Germinal center (tissue), 1 donor: ENCODE data around the gene OR52E5.

ENCODE experiments used
- DNase-seq: peaks from one replicate; pipeline ENCODE4 v3.0.0; 2012; ENCODE audit warnings: mixed read lengths, low spot score

The OR52E5 gene

GRCh38 chr11:5892908-5893307, at the start of gene OR52E5:
Gene OR52E5, plus strand, starts transcription at chr11:5893208. Its CDS starts 7,569 bp downstream, at chr11:5900777.
- DNase-seq, result no peak

DNA sequence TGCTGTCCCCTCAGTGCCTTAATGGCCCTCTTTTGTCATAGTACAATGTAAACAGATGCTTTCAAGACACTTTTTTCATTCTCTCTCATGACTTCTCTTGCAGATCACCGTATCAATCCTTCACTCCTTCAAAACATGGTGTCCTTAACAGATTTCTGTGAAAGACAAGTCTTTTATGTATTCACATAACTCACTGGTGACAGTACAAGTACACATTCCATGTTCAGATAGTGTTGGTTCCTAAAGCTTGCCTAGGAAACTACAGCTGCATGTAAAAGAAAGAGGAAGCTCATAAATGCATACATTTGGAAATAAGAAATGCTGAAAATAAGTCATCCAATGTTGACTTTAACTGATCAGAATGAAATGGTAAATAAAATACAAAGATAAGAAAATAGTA, 46.3 kb upstream of the OR52E5 start:
- no peak for DNase-seq

- no peak for DNase-seq
Observed at GRCh38 chr11:5847711-5848110, 45.3 kb upstream of the OR52E5 start.

- DNase-seq, result no peak
Observed at GRCh38 chr11:5851002-5851401, 42.0 kb upstream of the OR52E5 start.

DNA sequence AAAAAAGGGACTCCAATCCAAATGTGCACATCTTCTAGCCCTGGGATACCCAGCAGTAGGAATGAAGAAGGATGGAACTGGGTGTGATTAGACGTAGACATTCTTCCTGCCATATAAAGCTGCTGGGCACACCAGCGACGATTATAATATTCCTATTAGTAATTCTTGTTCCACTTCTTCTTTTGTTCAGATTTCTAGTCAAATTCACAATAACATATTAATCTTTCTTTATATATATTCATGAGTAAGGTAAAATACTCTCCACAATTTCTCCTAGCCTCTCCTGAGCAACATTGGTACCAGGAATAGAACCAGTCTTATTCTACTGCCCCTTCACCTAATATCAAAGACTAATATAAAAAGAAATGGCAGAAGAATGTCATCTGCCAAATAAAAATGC, 35.4 kb upstream of the OR52E5 start, which contains the start of gene OR52E8:
Gene OR52E8, minus strand, starts transcription at position 101 of the 400 bp plus-strand sequence. Its CDS starts 0 bp downstream, at position 101.
- no peak for DNase-seq

DNA sequence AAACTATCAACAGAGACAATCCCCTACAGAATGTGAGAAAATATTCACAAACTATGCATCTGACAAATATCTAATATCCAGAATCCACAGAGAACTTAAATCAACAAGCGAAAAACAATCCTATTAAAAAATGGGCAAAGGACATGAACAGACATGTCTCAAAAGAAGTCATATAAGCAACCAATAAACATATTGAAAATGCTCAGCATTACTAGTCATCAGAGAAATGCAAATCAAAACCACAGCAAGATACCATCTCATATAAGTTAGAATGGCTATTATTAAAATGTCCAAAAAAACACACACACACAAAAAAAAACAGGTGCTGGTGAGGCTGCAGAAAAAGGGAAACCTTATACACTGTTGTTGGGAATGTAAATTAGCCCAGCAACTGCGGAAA, 27.2 kb upstream of the OR52E5 start:
- DNase-seq, result no peak

DNA sequence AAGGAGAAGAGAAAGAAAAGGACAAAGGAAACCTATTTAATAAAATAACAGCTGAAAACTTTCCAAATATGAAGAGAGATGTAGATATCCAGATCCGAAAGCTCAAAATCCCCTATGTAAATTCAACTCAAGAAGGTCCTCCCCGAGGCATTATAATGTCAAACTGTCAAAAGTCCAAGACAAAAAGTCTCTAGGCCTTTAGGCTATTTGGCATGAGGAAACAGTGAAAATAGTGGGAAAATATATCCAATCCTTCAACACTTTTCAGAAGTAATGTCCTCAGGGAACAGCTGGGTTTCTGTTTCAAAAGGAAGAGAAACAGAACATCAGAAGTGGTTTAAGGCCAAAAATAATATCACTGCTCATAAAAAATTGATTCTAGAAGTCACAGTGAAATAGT, 14.4 kb upstream of the OR52E5 start:
- no peak for DNase-seq

DNA sequence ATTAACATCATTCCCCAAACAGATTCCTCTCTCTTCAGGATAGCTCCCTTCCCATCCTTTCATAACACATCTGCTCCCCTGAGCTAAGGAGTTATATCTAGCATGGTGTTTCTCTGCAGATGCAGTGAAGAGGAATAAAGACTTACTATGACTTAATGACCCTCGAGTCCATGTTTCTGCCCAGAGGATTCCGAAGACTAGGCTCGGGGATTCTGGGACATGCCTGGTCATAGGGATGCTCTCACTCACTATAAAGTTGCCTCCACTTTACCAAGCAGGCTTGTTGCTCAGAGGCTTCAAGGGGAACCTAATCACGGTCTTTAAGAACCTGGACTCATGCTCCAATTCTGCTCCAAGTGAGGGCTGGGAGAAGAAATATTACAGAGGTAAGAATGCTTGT, 12.7 kb upstream of the OR52E5 start, which contains the start of gene OR52E4:
Gene OR52E4, plus strand, starts transcription at position 301 of the 400 bp plus-strand sequence. CDS start 3,664 bp downstream, outside the sequence.
- DNase-seq, result no peak

DNA sequence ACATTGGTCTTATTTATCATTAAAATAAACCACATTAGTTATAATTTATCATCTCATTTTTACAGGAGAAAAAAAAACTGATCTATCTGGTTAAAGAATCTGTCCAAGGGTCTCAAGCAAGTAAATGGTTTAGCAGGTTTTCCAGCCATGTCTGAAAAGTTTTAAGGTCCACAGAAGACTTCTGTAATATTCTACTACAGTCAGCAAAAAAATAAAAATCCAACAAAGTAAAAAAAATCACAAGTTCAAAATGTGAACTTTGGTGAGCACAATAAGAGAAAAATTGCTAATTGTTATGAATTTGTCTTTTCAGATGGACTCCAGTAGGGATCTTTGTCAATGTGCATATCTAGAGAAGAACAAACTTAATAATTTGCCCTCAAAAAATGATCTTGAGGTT, 11.3 kb upstream of the OR52E5 start:
- no peak for DNase-seq

DNA sequence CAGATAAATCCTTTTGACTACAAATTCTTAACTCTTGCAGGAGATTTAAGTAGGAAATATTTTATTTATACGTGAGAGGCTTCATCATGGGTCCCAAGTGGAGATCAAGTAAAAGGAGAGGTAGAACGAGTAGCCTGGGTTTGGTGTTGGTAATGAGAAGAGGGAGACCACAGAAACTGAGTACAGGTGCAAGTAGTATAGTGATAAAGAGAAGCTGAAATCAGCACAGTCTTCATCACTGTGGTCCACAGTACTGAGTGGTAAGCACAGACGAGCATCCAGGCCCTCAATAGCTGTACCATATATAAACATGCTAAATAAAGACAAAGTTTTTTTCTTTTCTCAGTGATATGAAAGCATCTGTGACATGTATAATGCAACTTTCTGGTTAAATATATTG, 5.8 kb upstream of the OR52E5 start:
- no peak for DNase-seq

- DNase-seq, result no peak
Observed at GRCh38 chr11:5887661-5888060, 5.3 kb upstream of the OR52E5 start.

DNA sequence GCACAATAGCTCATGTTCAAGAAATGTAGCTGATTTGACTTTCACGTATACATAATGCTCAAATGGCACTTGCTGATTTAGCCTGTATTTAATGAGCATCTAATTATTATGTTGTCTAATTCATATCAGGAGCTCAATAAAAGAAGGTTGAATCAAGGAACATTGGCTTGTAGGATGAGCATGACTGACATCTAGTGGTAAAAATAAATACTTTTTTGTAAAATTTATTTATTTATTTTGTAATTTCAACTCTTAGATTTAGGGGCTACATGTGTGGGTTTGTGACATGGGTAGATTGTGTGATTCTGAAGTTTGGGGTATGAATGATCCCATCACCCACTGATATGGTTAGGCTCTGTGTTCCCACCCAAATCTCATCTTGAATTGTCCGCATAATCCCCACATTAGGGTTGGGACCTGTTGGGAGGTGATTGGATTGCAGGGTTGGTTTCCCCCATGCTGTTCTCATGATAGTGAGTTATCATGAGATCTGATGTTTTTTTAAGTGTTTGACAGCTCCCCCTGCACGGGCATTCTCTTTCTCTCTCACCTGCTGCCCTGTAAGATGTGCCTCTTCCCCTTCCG, 1.7 kb upstream of the OR52E5 start:
- DNase-seq, result peak; percentile 3

GRCh38 chr11:5899534-5899933, 6.5 kb downstream of the OR52E5 start:
- no peak for DNase-seq

DNA sequence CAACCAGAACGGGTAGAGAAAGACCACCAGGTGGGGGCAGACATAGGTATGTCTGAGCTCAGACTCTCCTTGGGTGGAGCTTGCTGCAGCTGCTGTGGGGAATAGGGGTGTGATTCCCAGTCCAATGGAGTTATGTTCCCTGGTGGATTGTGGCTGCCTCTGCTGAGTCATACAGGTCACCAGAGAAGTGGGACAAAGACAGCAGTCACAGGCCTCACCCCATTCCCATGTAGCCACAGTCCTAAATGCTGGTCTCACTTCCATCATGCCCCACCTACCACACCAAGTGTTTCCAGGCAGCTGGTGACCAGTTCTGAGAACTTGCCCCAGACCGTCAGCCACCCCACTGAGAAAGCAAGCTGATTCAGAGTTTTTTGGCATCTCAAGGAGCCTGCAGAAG, 17.5 kb downstream of the OR52E5 start:
- no peak for DNase-seq

- DNase-seq, result no peak
Observed at GRCh38 chr11:5922749-5923426, 29.9 kb downstream of the OR52E5 start.

GRCh38 chr11:5923427-5923776, 30.4 kb downstream of the OR52E5 start:
- no peak for DNase-seq

GRCh38 chr11:5923794-5924193, 30.8 kb downstream of the OR52E5 start:
- DNase-seq, result no peak

DNA sequence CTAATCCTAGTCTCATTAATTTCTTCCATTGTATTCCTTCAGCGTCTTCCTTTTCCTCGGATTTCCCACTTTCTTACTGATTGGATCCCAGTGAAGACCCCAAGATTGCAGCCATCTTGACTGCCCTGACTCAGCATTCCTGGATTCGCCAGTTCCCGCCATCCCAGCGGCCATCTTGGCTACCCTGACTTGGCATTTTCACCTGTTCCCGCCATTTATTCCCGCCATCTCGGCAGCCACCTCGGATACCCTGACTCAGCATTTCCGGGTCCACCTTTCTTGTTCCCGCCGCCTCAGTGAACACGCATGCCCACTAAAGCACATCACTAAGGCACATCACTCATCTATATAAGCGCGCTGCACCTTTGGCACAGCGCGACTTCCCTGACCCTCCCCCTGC, 35.3 kb downstream of the OR52E5 start:
- no peak for DNase-seq

- no peak for DNase-seq
Observed at GRCh38 chr11:5928811-5929210, 35.8 kb downstream of the OR52E5 start.

GRCh38 chr11:5929571-5930368, 36.8 kb downstream of the OR52E5 start:
- no peak for DNase-seq

DNA sequence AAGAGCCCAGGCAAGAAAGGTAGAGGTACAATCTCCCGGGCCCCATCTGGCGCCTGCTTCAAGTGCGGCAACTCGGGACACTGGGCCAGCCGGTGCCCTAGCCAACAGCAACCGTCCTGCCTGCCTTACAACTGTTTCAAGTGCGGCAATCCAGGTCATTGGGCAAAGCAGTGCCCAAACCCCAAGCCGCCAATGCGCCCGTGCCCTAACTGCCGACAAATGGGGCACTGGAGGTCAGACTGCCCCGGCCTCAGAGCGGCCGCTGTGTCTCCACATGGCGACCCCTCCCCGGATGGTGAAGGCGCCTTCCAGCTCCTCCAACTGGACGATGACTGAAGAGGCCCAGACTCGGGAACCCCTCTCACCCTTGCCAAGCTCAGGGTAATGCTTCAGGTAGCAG, 37.6 kb downstream of the OR52E5 start:
- DNase-seq, result no peak

DNA sequence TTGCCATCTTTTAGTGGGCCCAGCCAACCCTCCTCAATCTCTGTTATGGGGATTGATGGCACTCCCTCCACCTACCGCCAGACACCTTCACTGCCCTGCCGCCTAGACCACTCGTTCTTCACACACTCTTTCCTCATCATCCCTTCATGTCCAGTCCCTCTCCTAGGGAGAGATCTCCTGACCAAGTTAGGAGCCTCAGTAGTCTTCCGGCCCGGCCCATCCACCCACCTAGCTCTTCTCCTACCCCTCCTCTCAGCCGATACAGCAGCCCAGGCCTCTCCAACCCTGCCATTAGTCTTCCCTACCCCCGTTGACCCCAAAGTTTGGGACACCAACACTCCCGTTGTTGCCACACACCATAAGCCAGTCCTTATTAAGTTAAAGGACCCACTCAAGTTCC, 38.1 kb downstream of the OR52E5 start:
- DNase-seq, result no peak

DNA sequence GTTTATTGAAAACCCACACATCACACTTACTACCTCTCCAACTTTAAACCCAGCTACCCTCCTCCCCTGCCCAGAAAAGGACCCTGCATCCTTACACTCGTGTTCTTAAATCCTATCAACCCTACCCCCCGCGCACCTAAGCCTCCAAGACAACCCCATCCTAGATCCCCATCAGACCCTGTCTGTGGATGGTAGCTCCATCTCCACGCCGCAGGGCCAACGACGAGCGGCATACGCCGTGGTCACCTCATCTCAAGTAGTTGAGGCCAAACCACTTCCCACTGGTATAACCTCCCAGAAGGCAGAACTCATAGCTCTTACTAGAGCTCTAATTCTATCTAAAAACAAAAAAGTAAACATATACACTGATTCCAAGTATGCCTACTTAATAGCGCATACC, 39.7 kb downstream of the OR52E5 start:
- no peak for DNase-seq
